ENCODE measurements around the gene ZNF101. TPM values are rescaled to one million over a fixed set of nuclear protein-coding genes. Genes with fewer than 3 reads are reported as not detected.

The ZNF101 gene
- total RNA-seq, 1 donor from 2014 or later: 29.5 TPM

DNA sequence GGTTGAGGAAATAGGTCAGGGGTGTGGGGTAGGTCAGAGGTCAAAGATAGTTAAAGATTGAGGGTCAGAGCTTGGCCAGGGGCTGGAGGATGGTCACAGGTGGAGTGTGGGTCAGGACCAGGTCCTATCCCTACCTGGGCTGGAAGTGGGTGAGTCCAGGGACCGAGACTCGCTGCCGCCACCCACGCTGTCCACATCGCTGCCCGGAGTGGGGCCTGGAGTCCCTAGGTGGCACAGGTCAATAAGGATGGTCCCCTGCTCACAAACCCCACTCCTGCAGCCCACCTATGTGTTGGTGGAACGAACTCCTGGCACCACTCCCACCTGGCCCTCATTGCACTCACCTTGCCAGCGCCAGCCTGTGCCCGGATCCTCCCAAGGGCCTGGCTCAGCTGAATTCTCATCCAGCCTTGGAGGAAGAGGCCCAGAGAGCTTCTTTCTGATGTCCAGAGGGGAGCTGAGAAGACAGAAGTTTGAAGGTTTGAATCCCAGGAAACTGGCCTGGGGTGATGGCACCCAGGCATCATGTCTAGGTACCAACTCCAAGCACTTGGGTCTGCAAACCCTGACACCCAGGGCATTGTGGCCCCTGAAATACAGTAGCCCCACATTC lies 32.0 kb upstream of the ZNF101 start:
- H3K4me3 ChIP-seq: no peak overlapping the region

DNA sequence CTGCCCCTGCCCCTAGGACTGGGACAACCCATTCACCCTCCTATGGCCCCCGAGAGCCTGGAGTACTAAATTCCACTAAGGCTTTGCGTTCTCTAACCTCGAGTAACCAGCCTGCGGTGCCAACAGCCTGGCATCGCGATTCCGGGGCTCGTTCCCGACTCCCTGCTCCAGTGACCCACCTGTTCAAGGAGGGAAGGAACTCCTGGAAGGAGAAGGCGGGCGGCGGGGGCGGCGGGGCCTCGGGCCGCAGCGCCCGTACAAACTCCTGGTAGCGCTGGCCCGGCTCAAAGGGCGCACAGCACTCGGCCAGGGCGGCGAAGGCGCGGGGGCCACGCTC lies 31.5 kb upstream of the ZNF101 start:
- Histone ChIP-seq H3F3A (ENCODE audit: low read depth) (no peaks in the 10 kb centered on the region), H3K4me3 (no peak overlapping the region), H3K9me3 (ENCODE audit: low read depth) (no peaks in the 10 kb centered on the region), H4K20me1 (ENCODE audit: low read depth) (no peaks in the 10 kb centered on the region), H3K27me3 (no peaks in the 10 kb centered on the region), H3K4me1 (no peaks in the 10 kb centered on the region), H3K79me2 (ENCODE audit: low read depth) (no peaks in the 10 kb centered on the region), H2AFZ (replicated peaks) (no peak overlapping the region), H3K27ac (no peak overlapping the region), H3K4me2 (no peak overlapping the region), H3K9ac (no peak overlapping the region), H3K36me3 (no peaks in the 10 kb centered on the region)
- Mint-ChIP-seq H3K9me3 (no peaks in the 10 kb centered on the region), H3K36me3 (peaks cover 18% of the 10 kb centered on the region), H3K4me3 (no peak overlapping the region), H3K27ac (no peak overlapping the region), H3K27me3 (ENCODE audit: insufficient read depth, low read depth) (peaks cover 4% of the 10 kb centered on the region), H3K4me1 (peaks cover 3% of the 10 kb centered on the region)
- no peak for TF ChIP-seq EZH2phosphoT487 (IDR thresholded peaks at IDR 0.05)
- TF ChIP-seq CTCF (IDR thresholded peaks at IDR 0.05): no peak
- TF ChIP-seq EZH2 (IDR thresholded peaks at IDR 0.05): no peak
- DNase-seq (ENCODE audit: low spot score): no peak

More for the DNA sequence above, 32.0 kb upstream of the ZNF101 start:
- DNase-seq (ENCODE audit: low spot score): no peak
- Mint-ChIP-seq H3K4me1 (no peaks in the 10 kb centered on the region), H3K27ac (no peak overlapping the region), H3K36me3 (peaks cover 18% of the 10 kb centered on the region), H3K27me3 (ENCODE audit: insufficient read depth, low read depth) (peaks cover 4% of the 10 kb centered on the region), H3K9me3 (no peaks in the 10 kb centered on the region), H3K4me3 (no peak overlapping the region)
- Histone ChIP-seq H3K27ac (no peak overlapping the region), H4K20me1 (ENCODE audit: low read depth) (no peaks in the 10 kb centered on the region), H2AFZ (replicated peaks) (no peak overlapping the region), H3K27me3 (no peaks in the 10 kb centered on the region), H3K36me3 (no peaks in the 10 kb centered on the region), H3K79me2 (ENCODE audit: low read depth) (no peaks in the 10 kb centered on the region), H3K9ac (no peak overlapping the region), H3F3A (ENCODE audit: low read depth) (no peaks in the 10 kb centered on the region), H3K4me2 (no peak overlapping the region), H3K4me1 (no peaks in the 10 kb centered on the region), H3K9me3 (ENCODE audit: low read depth) (no peaks in the 10 kb centered on the region)
- TF ChIP-seq EZH2 (IDR thresholded peaks at IDR 0.05) (no peak), CTCF (IDR thresholded peaks at IDR 0.05) (no peak), EZH2phosphoT487 (IDR thresholded peaks at IDR 0.05) (no peak)

DNA sequence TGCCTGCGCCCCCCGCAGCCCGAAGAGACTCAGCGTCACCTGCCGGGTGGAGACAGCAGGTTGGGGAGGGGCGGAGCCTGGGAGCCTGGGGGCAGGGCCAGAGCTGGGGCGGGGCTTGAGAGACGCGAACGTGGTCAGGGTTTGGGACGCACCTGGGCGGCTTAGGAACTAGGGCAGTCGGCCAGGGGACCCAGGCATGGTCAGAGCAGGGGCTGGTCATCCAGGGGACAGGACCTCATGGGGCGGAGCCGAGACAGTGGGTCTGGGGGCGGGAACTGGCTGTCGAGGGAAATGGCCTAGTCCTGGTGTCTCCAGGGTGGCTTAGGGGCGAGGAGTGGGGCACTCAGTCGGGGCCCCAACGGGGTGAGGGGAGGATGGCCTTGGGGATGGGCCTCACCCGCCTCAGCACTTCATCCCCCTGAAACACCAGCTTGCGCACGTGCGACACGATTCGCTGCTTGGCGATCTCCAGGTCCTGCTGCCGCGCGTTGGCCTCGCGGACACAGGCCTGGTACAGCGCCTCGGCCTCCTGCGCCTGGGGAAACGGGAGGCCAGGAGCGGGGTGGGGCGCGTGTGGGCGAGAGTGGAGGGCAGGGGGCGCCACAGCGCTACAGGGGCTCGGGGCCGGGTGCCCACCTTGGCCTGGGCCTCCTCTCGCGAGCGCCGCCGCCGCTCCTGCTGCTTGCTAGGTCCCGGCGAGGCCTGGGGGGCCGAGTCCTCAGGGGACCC lies 31.0 kb upstream of the ZNF101 start:
- H3F3A ChIP-seq (ENCODE audit: low read depth): no peaks in the 10 kb centered on the region
- no peak overlapping the region for H3K27ac Mint-ChIP-seq
- peaks cover 8% of the 10 kb centered on the region for H3K4me1 Mint-ChIP-seq
- H3K27me3 ChIP-seq: no peaks in the 10 kb centered on the region
- H3K27ac ChIP-seq: no peak overlapping the region
- no peak overlapping the region for H2AFZ ChIP-seq (replicated peaks)
- no peak overlapping the region for H3K4me2 ChIP-seq
- no peak for DNase-seq (ENCODE audit: low spot score)
- H3K27me3 Mint-ChIP-seq (ENCODE audit: insufficient read depth, low read depth): peaks cover 2% of the 10 kb centered on the region
- no peaks in the 10 kb centered on the region for H4K20me1 ChIP-seq (ENCODE audit: low read depth)
- H3K9me3 ChIP-seq (ENCODE audit: low read depth): no peaks in the 10 kb centered on the region
- no peaks in the 10 kb centered on the region for H3K9me3 Mint-ChIP-seq
- H3K4me1 ChIP-seq: no peaks in the 10 kb centered on the region
- no peak overlapping the region for H3K4me3 Mint-ChIP-seq
- peaks cover 18% of the 10 kb centered on the region for H3K36me3 Mint-ChIP-seq
- no peaks in the 10 kb centered on the region for H3K79me2 ChIP-seq (ENCODE audit: low read depth)
- H3K9ac ChIP-seq: no peak overlapping the region
- H3K4me3 ChIP-seq: no peak overlapping the region
- H3K36me3 ChIP-seq: no peaks in the 10 kb centered on the region
- peak; percentile 3 for TF ChIP-seq CTCF (IDR thresholded peaks at IDR 0.05)
- TF ChIP-seq EZH2 (IDR thresholded peaks at IDR 0.05): no peak
- TF ChIP-seq EZH2phosphoT487 (IDR thresholded peaks at IDR 0.05): no peak

All from neural progenitor cell (in vitro differentiated cells).